Putamen (tissue), 1 donor: ENCODE results near the gene TRAPPC3.

ENCODE experiments used
- DNase-seq: peaks from one replicate; pipeline ENCODE4 v3.0.0-alpha.2; 2016; ENCODE audit warnings: low spot score

Gene TRAPPC3

DNA sequence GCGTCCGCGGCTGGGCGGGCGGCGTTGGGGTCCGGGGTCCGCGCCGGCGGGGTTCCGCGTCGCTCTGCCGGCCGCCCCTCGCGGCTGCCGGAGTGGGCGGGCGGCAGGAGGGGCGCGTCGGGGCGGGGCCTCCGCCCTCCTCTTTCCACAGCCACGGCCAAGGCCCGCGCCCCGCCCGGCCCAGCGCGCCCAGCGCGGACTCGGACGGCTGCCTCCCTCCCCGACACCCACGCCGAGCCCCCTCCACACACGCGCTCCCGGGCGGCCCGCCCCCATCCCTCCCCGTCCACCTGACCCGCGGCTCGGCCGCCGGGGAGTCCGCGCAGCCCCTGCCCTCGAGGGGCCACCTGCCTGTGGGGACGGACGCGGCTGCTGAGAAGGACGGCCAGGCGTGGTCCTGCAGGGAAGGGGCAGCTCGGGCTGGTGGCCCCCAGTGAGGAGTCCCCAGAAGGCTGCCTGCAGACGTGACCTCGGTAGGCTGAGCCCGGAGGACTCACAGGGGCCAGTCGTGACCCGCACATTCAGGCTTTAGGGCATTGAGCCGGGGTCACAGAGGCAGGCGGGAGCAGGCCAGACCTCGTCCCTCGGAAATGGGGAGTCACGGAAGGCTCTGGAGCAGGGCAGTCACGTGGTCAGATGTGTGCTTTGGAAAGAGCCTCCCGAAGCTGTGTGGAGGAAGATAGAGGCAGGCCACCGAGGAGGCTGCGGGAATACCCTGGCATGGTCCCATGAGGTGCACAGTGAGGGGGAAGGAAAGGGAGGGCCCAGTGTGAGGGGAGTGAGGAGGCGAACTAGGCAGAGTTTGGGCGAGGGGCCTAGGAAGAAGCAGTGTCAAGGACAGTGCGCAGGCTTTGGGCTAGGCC lies 23.9 kb downstream of the TRAPPC3 start, which contains the start of gene COL8A2:
COL8A2 (minus strand) TSS at position 94 of the 863 bp plus-strand sequence. CDS start 24,980 bp downstream, outside the sequence.
- DNase-seq = no peak

DNA sequence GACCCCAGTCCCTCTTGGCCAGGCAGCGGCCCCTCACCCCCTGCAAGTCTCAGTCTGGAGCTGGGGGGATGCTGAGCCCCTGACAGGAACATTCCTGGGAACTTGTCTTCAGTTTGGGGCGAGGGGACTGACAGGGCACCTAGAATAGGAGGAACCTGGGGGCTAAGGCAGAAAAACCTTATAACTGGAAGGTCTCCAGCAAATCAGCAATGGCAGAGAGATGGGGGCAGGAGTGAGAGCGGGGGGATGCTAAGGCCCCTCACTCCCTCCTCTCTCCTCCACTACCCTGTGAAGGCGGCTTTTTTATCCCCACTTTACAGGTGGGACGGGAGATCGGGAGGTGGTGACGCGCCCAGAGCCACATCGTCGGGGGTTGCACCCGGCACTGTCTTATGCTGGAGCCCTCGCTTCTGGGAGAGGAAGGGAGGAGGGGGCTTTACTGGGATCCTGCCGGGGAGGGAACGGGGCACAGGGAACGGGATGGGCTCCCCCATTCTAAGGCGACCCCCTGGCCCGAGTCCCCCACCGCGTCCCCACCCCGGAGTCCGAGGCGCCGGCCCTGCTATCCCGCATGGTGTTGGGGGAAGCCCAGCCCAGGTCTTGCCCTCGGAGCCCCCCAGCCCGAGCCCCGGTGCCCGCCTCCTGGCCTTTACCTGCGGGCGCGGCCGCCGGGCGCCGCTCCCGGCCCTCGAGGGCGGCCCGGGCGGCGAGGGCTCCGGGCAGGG lies 24.7 kb downstream of the TRAPPC3 start:
- DNase-seq = no peak

DNA sequence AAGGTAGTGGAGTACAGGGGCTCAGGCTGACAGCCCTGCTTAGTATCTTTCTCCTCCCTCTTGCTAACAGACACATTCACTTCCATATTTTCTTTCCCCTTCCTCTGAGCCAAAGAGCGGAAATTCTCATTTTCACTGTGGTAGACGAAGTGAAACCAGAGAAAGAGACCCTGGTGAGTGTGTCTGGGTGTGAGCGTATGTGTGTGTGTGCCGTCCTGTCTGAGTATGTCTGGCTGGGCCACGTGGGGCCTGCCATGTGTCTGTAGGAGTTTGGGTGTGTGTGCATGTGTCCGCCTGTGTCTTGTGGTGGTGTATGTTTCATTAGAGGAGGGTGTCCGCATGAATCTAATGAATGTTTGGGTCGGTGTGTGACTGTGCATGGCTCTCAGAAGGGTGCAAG lies 25.9 kb downstream of the TRAPPC3 start:
- DNase-seq = peak; percentile 39

DNA sequence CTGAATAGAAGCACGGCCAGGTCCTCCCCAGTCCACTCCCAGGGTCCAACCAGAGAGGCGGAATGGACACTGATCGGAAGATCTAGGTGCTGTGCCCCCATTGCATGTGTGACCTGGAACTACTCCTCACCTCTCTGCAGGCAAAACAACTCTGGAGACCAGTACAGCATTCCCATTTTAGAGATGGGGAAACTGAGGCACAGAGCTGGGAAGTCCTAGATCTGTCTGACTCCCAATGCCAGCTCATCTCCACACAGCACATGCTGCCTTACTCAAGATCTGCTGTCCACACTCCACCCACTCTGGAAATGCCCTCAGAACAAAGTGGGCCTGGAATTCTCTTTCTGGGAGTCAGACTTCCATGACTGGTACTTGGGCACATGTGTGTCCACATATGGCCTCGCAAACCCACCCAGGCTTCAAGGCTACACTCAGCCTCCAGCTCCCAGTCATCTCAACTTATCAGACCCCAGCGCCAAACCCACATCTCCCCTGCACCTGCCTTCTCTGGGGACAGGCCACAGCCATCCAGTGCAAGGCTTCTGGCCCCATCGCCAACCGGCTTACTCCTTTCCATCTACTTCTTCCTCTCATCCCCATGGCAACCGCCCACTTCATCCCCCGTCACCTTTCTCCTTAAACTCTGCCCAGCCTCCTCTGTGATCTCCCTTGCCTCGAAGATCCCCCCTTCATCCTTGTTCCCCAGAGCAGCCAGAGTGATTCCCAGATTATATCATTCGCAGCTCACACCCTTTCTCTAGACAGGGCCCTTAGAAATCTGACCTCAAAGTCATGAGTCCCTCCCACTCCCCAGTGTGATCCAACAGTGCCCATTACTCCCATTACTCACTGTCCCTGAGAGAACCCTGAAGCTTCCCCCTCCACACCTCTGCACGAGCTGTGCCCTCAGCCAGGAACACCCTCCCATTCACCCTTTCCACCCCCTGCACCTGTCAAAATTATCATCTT lies 26.9 kb downstream of the TRAPPC3 start:
- no peak for DNase-seq

DNA sequence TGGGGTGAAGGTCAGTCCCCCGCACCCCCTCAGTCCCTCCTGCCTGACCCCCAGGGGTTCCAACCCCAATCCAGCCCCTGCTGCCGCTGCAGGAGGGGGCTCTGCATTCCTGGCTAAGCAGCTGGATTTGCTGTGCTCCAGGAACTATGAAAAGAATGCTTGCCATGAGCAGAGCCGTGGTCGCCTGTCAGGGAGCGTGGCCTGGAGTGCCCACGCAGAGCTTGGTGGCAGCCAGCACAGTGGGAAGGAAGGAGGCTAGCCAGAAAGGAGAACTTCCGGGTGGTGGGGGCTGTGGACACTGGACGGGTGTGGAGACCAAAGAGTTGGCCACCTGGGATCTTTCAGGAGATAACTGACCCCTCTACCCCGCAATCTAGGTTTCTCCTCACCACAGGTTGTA lies 29.8 kb downstream of the TRAPPC3 start:
- no peak for DNase-seq

DNA sequence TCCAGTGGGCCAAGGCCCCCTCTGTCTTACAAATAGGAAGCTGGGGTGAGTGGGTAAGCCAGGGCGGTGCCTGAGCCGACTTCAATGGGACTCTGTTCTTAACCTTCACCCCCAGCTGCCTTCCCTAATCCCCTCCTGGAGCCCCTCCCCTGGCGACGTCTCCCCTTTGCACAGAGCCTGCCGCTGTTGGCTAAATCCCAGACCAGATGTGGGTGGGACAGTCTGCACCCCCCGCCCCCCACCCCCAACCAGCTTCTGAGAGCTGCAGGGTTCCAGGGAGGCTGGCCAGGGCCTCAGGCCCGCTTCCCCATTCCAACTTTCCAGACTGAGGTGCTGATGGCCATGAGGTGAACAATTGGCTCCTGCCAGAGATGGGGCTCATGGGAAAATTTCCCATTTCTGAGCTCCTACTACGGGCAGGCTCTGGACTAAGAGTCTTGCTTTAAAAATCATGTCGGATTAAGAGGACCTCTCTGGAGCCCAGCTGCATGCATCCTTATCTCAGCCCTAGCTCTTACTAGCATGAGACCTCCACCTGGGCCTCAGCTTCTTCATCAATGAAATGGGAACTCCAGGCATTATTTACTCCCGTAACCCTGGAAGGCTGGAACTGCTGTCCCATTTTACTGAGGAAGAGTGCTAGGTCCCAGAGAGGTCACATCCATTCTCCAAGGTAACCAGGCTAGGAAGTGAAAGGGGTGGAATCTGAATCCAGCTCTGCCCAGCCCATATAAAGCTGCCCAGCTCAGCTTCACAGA lies 30.7 kb downstream of the TRAPPC3 start:
- no peak for DNase-seq

DNA sequence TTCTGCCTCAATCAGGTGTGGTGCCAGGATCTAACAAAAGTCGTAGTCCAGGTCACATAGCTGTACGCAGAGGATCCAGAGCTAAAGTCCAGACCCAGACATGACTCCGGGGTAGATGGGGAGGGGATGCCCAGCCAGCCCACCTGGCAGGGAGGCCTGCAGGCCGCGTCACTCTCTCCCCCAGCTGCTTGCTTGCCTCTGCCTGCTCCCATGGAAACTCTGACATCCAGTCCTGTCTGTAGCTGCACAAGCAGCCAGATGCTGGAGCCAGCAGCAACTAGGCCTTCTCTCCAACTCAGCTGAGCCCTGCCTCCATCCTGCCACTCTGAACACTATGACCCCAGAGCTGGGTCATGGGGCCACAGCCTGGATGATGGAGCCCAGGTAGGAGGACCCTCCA lies 32.4 kb downstream of the TRAPPC3 start:
- DNase-seq = no peak

DNA sequence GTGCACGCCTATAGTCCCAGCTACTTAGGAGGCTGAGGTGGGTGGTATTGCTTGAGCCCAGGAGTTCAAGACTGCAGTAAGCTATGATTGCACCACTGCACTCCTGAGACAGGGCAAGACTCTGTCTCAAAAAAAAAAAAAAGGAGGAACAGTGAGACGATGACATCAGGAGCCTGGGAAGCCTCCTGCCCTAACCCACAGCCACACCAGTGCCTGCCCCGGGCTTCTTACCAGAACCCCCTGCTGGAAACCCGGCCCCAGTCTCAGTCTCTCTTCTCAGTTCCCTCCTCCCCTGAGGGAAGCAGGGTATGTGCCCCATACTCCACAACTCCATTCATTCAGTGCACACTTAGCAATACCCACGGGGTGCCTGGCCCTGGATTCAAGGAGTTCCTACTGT lies 33.4 kb downstream of the TRAPPC3 start:
- DNase-seq = no peak

DNA sequence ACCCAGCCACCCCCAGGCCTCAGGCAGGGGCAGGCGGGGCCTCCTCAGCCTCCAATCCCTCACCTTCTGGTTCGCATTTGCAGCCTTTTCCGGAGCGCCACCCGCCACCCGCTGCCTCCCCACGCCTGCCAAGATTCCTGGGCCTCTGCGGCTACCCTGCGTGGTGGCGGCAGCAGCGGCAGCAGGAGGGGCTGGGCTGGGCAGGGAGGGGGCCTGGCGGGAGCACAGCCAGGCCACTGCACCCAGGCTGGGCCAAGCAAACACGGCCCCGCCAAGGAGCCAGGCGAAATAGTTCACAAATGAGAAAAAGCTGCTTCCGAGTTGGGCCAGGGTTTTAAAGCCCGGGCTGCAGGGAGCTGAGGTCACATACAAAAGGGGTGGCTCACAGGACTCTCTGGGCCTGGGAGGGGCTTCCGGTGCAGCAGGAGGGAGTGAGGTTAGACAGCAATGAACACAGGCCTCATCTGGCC lies 34.1 kb downstream of the TRAPPC3 start:
- DNase-seq = no peak

DNA sequence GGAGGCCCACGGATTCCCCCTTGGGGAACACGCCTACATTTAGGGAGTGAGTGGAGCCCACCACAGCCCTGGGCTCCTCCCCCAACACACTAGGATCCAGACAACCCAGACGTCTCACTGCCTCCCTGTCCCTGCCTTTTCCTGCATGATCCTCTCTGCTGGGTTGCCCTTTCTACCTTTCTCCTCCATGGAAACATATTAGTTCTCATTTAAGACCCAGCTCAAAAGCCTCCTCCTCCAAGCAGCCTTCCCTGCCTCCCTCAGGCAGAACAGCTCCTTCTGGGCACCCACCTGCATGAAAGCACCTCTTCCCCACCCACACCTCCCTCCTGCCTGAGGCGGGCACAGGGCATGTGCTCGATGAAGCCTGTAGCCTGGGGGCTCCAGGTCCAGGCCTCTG lies 34.9 kb downstream of the TRAPPC3 start:
- no peak for DNase-seq

DNA sequence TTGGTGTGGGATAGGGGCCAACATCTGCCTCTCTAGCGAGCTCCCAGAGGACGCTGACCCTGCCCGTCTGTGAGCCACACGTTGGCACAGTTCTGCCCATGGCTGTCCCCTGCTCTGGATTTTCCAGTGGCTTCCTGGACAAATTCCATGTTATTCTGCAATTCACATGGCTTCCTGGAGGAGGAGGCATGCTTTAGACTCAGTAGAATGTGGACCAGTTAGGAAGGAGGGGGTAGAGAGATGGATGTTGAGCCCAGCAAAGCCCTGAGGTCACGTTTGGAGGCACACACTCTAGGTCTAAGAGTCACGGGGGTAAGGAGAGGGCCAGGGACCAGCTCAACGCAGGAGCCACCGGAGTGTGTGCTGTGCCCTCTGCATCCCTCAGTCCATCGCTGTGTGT lies 36.5 kb downstream of the TRAPPC3 start:
- no peak for DNase-seq

DNA sequence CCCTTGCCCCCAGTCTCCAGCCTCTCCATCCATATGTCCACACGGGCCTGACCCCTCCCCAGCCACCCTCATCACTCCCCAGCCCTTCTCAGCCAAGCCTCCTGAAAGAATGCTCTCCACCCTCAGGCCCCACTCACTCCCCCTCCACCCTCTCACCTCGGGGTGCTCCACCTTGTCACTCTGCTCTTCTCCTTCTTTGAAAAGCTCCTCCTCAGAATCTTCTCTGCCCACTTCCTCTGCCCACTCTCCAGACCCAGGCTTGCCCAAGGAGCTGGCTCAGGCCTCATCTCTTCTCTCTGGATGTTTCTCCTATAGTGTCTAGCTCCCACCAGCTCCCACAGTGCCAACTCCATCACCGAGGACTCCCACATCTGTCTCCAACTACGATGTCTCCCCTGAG lies 38.1 kb downstream of the TRAPPC3 start:
- no peak for DNase-seq

DNA sequence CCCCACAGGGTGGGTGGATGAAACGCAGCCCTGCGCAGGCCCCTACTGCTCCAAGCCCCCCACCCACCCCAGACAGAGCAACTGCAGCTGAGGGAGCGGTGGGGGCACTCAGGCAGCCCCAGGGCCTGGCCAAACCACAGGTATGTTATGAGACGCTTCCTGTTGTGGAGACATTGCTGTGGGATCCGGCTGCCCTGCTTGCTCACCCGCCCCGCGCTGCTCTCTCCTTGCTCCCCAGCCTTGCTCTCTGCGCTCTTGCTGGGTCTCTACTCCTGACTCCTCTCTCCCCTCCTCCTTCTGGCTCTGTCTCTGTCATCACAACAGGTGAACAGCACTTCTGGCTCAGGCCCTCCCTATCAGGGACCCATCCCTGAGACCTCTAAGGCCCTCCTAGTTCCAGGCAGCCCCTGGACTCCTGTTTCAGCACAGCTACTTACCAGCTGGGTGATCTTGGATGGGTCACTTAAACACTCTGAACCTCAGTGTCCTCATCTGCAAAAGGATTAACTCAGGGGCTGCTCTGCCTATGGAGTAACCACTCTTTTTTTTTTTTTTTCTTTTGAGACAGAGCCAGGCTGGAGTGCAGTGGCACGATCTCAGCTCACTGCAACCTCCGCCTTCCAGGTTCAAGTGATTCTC lies 40.1 kb downstream of the TRAPPC3 start:
- DNase-seq = no peak

DNA sequence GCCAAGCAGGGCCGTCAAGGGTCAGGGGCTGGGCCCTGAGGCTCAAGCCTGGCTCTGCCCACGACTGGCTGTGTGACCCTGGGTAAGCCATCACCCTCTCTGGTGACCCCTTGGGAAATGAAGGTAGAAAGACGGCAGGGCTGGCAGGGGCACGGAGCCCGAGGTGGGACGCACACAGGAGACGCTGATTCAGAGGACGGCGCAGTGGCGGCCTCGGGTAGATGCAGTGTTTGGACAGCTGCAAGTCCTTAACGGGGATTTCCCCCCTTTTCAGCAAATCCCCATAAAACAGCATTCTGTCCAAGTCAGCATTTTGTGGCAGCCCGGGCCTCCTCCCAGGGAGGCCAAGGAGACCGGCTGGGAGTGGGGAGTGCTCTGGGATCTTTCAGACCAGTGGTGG lies 41.0 kb downstream of the TRAPPC3 start:
- DNase-seq = no peak

DNA sequence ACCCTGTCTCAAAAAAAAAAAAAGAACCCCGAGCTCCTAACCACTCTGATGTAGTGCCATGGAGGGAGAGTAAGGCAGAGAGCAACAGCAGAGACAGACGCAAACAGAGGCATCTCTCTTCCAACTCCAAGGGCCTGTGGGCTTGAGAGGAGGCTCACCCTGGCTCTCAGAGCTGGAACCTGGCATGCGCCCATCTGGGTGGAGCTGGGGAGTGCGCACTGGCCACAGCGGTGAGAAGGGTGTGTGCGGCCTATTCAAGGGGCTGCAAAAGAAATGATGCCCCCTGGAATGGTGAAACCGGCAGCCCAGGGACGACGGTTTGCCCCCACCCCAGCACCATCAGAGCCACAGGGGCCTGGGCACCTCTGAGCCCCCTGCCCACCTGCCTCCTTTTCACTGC lies 41.9 kb downstream of the TRAPPC3 start:
- DNase-seq = no peak

DNA sequence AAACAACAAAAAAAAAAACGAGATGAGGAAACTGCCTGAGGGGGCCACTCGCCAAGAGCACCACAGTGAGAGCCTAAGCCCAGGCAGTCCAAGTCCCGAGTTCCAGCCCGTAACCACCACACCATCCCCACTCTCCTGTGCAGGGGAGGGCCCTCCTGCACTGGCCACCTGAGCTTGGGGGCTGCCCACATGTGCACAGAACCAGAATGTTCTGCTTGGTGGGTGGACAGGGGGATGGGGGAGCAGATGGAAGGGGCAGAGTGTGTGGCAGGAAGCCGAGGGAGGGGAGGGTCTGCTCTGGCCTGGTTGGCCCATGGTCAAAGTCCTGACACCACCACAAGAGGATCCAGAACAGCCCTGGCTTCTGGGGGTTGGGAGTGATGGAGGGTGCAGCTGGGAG lies 43.0 kb downstream of the TRAPPC3 start:
- no peak for DNase-seq

DNA sequence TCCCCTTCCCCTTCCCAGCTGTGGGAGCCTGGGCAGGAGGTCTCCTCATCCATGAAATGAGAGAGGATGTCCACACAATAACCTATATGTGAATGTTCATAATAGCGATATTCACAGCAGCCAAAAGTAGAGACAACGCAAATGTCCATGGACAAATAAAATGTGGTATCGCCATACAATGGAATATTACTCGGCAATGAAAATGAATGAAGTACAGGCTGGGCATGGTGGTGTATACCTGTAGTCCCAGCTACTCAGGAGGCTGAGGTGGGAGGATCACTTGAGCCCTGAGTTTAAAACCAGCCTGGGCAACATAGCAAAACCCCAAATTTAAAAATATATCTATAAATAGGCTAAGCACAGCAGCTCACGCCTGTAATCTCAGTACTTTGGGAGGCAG lies 47.7 kb downstream of the TRAPPC3 start:
- DNase-seq = no peak

DNA sequence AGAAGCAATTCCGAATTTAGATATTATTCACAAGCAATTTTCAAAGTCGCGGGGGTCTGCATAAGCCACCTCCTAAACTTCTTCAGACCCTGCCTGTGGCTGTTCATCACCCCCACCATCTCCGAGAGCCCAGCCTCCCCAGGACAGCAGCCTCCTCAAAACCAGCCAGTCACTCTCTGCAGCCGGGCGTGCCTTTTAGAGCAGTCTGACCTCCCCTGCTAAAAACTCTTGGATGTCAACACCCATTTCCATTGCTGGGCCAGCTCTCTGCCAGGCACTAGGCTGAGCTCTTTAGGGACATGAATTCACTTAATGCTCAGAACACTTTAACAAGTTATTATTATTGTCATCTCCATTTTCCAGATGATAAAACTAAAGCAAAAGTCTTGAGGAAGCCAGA lies 48.9 kb downstream of the TRAPPC3 start:
- DNase-seq = no peak

DNA sequence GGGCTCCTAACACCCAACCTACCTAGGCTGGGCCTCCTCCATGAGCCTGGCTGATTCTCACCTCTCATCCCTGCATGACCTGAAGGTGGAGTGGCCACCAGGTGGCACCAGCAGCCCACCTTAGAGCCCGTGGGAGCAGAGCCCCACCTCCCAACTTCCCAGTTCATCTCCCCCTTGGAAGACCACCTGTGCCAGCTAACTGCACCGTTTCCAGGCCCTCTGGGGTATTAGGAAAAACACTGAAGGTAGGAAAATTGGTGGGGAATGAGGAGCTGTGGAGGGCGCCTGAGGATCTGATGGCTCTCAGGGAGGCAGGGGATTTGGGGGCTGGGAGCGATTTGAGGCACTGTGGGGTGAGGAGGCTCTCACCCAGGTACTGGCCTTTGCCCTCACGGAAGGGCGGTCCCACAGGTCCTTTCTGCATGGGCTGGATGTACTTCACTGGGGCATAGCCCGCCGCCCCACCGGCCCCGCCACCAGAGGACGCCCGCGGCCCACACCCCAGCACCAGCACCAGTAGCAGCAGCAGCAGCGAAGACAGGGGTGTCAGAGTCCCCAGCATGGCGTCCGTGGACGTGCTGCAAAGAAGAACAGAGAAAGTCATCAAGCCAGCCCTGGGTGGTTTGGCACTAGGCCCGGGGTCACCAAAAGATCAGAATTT lies 49.5 kb downstream of the TRAPPC3 start:
- DNase-seq = no peak

DNA sequence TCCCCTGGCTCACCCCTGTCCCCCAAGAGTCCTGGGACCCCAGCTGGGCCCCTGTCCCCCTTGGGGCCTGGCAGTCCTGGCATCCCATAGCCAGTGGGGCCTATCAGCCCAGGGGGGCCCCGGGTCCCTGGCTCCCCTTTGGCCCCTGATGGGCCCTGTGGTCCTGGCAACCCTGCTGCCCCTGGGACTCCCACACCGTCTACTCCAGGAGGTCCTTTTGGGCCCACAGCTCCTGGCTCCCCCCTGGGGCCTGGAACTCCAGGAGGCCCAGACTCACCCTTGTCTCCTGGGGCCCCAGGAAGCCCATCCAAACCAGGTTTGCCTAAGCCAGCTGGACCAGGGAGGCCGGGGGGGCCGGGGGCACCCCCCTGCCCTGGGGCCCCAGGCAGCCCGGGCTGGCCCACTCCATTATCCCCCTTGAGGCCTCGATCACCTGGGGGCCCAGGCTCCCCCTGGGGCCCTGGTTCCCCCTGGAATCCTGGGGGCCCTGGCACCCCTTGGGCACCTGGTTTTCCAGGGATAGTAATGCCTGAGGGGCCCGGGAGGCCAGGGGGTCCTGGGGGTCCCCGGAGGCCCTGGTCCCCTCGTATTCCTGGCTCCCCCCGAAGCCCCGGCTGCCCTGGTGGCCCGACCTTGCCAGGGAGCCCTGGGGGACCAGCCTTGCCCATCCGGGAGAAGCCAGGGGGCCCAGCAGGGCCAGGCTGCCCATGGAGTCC lies 50.5 kb downstream of the TRAPPC3 start:
- DNase-seq = no peak
